GM12878 (cell line): ENCODE results near the gene MYO3A. TPM values are rescaled to one million over a fixed set of nuclear protein-coding genes. Genes with fewer than 3 reads are reported as not detected.

Experiments used
- ATAC-seq: fragments of 200-7000 bp; cut with Tn5 transposase; 3 replicates; pipeline ENCODE4 v1.9.1; 2020; ENCODE audit warnings: mild to moderate bottlenecking, moderate library complexity
- BruUV-seq: library from RNA; stranded (reverse); fragments of 400-500 nt; replicated peaks from 2 replicates; lab custom pipeline; 2021; lab: Mats Ljungman, UMichigan
- CTCF ChIA-PET: fragments of 300-600 bp; sonication (Branson Sonifier 250); formaldehyde crosslinking; extraction: SDS; loops from one replicate; lab custom pipeline; 2021; ENCODE audit warnings: inconsistent platforms; lab: Yijun Ruan, JAX
- POLR2A ChIA-PET: fragments of 350-600 bp; formaldehyde crosslinking; extraction: SDS; loops from one replicate; lab custom pipeline; 2021; ENCODE audit warnings: inconsistent platforms; lab: Charles Lee
- RAD21 ChIA-PET: fragments of 300-600 bp; sonication (Branson Sonifier 250); formaldehyde crosslinking; loops from one replicate; lab custom pipeline; 2023; ENCODE audit warnings: antibody characterized with exemption; ENCODE audit not compliant: unreplicated experiment; lab: Charles Lee
- SMC1A ChIA-PET: fragments of 300-600 bp; sonication (Branson Sonifier 250); formaldehyde crosslinking; loops from one replicate; lab custom pipeline; 2023; ENCODE audit not compliant: unreplicated experiment, uncharacterized antibody; lab: Charles Lee
- DNase-seq: peaks from one replicate; pipeline ENCODE4 v3.0.0-alpha.2; 2011; ENCODE audit warnings: low read depth, low spot score
- FAIRE-seq: peaks from 3 replicates; lab custom pipeline; 2011; peaks lifted over from hg19 to GRCh38; lab: Jason Lieb, UNC
- H2AFZ ChIP-seq: 2 replicates; pipeline ENCODE4 v1.6.0; 2011; ENCODE audit warnings: low read depth, low read length, control low read depth; ENCODE audit not compliant: control insufficient read depth
- H3K27ac ChIP-seq: 2 replicates; pipeline ENCODE4 v1.5.1; 2011; ENCODE audit warnings: control low read depth; ENCODE audit not compliant: control insufficient read depth, insufficient read depth
- H3K27me3 ChIP-seq, 2 experiments: replicated peaks in 1 of 2; 2 replicates each; pipeline versions ENCODE4 v1.6.0 to v1.6.1; 2011; ENCODE audit warnings: low read length in 1 of 2; ENCODE audit not compliant: control insufficient read depth in 2 of 2, insufficient read depth in 2 of 2
- H3K36me3 ChIP-seq, 2 experiments: 2 replicates each; pipeline ENCODE4 v1.5.1; 2011; ENCODE audit warnings: low read length in 1 of 2; ENCODE audit not compliant: control insufficient read depth in 2 of 2, insufficient read depth in 2 of 2
- H3K4me1 ChIP-seq: 2 replicates; pipeline ENCODE4 v1.6.1; 2011; ENCODE audit warnings: mild to moderate bottlenecking, low read length, moderate library complexity, mixed read lengths; ENCODE audit not compliant: control insufficient read depth, insufficient read depth
- H3K4me2 ChIP-seq: 2 replicates; pipeline ENCODE4 v1.6.0; 2011; ENCODE audit warnings: control low read depth; ENCODE audit not compliant: control insufficient read depth, insufficient read depth
- H3K4me3 ChIP-seq: fragments of 200-600 bp; sonication (generic); 2 replicates; pipeline ENCODE4 v1.5.1; 2016
- H3K79me2 ChIP-seq: 2 replicates; pipeline ENCODE4 v1.6.0; 2011; ENCODE audit warnings: low read length; ENCODE audit not compliant: control insufficient read depth, insufficient read depth
- H3K9ac ChIP-seq: 2 replicates; pipeline ENCODE4 v1.8.0; 2011; ENCODE audit warnings: low read length, control low read depth, mixed read lengths; ENCODE audit not compliant: control insufficient read depth, insufficient read depth
- H3K9me3 ChIP-seq: replicated peaks from 3 replicates; pipeline ENCODE4 v1.5.1; 2011; ENCODE audit warnings: mild to moderate bottlenecking, low read length; ENCODE audit not compliant: control insufficient read depth, insufficient read depth
- H4K20me1 ChIP-seq: 2 replicates; pipeline ENCODE4 v1.6.0; 2011; ENCODE audit not compliant: control insufficient read depth, insufficient read depth
- ASH2L ChIP-seq: fragments of 300-600, 200-600 bp; sonication (generic); IDR thresholded peaks from 2 replicates; pipeline ENCODE4 v1.6.1; 2017; ENCODE audit warnings: low read depth, mild to moderate bottlenecking, borderline replicate concordance
- ATF2 ChIP-seq: IDR thresholded peaks from 2 replicates; pipeline ENCODE4 v1.6.1; 2012; ENCODE audit warnings: low read length, inconsistent platforms
- FOS ChIP-seq: IDR thresholded peaks from 3 replicates; pipeline ENCODE4 v1.6.1; 2011; ENCODE audit warnings: borderline replicate concordance; ENCODE audit not compliant: insufficient read length; ENCODE audit errors: extremely low read depth
- FOXM1 ChIP-seq: IDR thresholded peaks from 2 replicates; pipeline ENCODE4 v1.6.1; 2012; ENCODE audit warnings: low read depth, mild to moderate bottlenecking, inconsistent platforms, low read length, moderate library complexity
- KDM1A ChIP-seq: fragments of 200-600 bp; sonication (generic); IDR thresholded peaks from 2 replicates; pipeline ENCODE4 v1.6.1; 2016; ENCODE audit warnings: borderline replicate concordance
- MTA2 ChIP-seq: fragments of 450-650 bp; IDR thresholded peaks from 2 replicates; pipeline ENCODE4 v1.6.1; 2016; ENCODE audit warnings: low read depth, mild to moderate bottlenecking, moderate library complexity
- PKNOX1 ChIP-seq: fragments of 450-650 bp; IDR thresholded peaks from 2 replicates; pipeline ENCODE4 v1.6.1; 2016; ENCODE audit warnings: mild to moderate bottlenecking
- PRDM15 ChIP-seq: fragments of 450-650 bp; formaldehyde crosslinking; IDR thresholded peaks from 2 replicates; pipeline ENCODE4 v1.4.0; 2020; ENCODE audit warnings: mild to moderate bottlenecking, moderate library complexity
- RAD51 ChIP-seq: fragments of 450-650 bp; IDR thresholded peaks from 2 replicates; pipeline ENCODE4 v1.6.1; 2016; ENCODE audit warnings: moderate library complexity, mild to moderate bottlenecking, inconsistent platforms
- SMC3 ChIP-seq: IDR thresholded peaks from 2 replicates; pipeline ENCODE4 v1.6.1; 2011; ENCODE audit warnings: low read length, improper control_type of control experiment, borderline replicate concordance
- SREBF2 ChIP-seq: IDR thresholded peaks from 2 replicates; pipeline ENCODE4 v1.6.1; 2012; ENCODE audit warnings: mild to moderate bottlenecking, low read length
- SUPT20H ChIP-seq: IDR thresholded peaks from 2 replicates; pipeline ENCODE4 v1.6.1; 2011; ENCODE audit warnings: low read depth, mild to moderate bottlenecking, low read length, moderate library complexity, borderline replicate concordance; ENCODE audit not compliant: control insufficient read depth
- TAF1 ChIP-seq: IDR thresholded peaks from 2 replicates; pipeline ENCODE4 v1.6.1; 2011; ENCODE audit warnings: mild to moderate bottlenecking, low read depth, low read length, borderline replicate concordance
- ZBED1 ChIP-seq: IDR thresholded peaks from 2 replicates; pipeline ENCODE4 v1.6.1; 2016; ENCODE audit warnings: borderline replicate concordance
- ZBTB40 ChIP-seq: fragments of 450-650 bp; IDR thresholded peaks from 2 replicates; pipeline ENCODE4 v1.6.1; 2016; ENCODE audit warnings: mild to moderate bottlenecking, moderate library complexity, borderline replicate concordance
- ZNF274 ChIP-seq: IDR thresholded peaks from one replicate; pipeline ENCODE4 v1.8.0; 2011; ENCODE audit not compliant: insufficient read length, insufficient read depth
- in situ Hi-C: fragments of 300-500 bp; cut with MboI; formaldehyde crosslinking; loops from 9 replicates; pipeline ENCODE4 v1.14.3; 2018; ENCODE audit warnings: mixed read lengths
- intact Hi-C: fragments of 100-400 bp; cut with micrococcal nuclease; formaldehyde crosslinking; loops from one replicate; pipeline ENCODE4 v1.14.2; 2022; ENCODE audit not compliant: unreplicated experiment
- polyA plus RNA-seq, 11 experiments: library from polyadenylated mRNA; depleted of rRNA in 4 of 11; unstranded in 6 of 11; stranded (reverse) in 5 of 11; fragments of >200 nt; fragmentation: Nextera tagmentation in 4 of 11; fragmentation: Illumina TruSeq in 1 of 11; extraction: Ambion mirVana in 4 of 11; extraction: Trizol in 1 of 11; gene quantifications; 1 replicate in 1 of 11; 2 replicates in 10 of 11; pipeline versions ENCODE4 v1.2.1 to v1.2.3, GENCODE V29; 2011 to 2016; ENCODE audit warnings: inconsistent platforms in 2 of 11, missing spikeins in 2 of 11, low read depth in 1 of 11
- total RNA-seq, 4 experiments: library from RNA; depleted of rRNA in 3 of 4; stranded (reverse); fragments of >200 nt in 3 of 4; fragmentation: Illumina TruSeq in 1 of 4; extraction: Trizol in 1 of 4; gene quantifications; 2 replicates each; pipeline versions ENCODE4 v1.2.1 to v1.2.3, GENCODE V29; 2013 to 2021

Gene MYO3A
- total and polyA plus RNA-seq, 10 of the 15 experiments (the other 5 are each of a cell fraction or from before 2014, with no cell fraction given) = not detected

GRCh38 chr10:26064106-26064505 is 130.1 kb downstream of the MYO3A start:
- SMC1A ChIA-PET = no interaction called here
- no peak for FAIRE-seq
- no peak for TF ChIP-seq ATF2
- no peak for TF ChIP-seq KDM1A
- TF ChIP-seq ASH2L = no peak
- TF ChIP-seq MTA2 = no peak
- no peak for TF ChIP-seq ZNF274
- TF ChIP-seq PRDM15 (CRISPR knock-in tag) = no peak
- no peak for TF ChIP-seq TAF1
- TF ChIP-seq ZBTB40 = no peak
- TF ChIP-seq SUPT20H = no peak
- no peak for TF ChIP-seq PKNOX1
- TF ChIP-seq FOXM1 = no peak
- TF ChIP-seq ZBED1 = no peak
- no peak for TF ChIP-seq SREBF2
- no peak for TF ChIP-seq FOS
- no peak for TF ChIP-seq SMC3
- TF ChIP-seq RAD51 = no peak

More at GRCh38 chr10:26064106-26064505, 130.1 kb downstream of the MYO3A start:
- in situ Hi-C loops (no loop called here), intact Hi-C loops (no loop called here)
- ChIA-PET RAD21 (no interaction called here), CTCF (no interaction called here), POLR2A (no interaction called here)
- no peak overlapping the region for H3K27ac ChIP-seq
- no peak overlapping the region for H3K9ac ChIP-seq
- H3K4me1 ChIP-seq = no peaks in the 10 kb centered on the region
- ATAC-seq (no peak), DNase-seq (no peak)
- no TSS peak for BruUV-seq
- H3K79me2 ChIP-seq = no peaks in the 10 kb centered on the region
- no peaks in the 10 kb centered on the region for H3K9me3 ChIP-seq
- H3K27me3 ChIP-seq = no peaks in the 10 kb centered on the region
- H3K36me3 ChIP-seq = no peaks in the 10 kb centered on the region
- no peaks in the 10 kb centered on the region for H4K20me1 ChIP-seq
- H3K4me2 ChIP-seq = no peak overlapping the region
- no peak overlapping the region for H3K4me3 ChIP-seq
- no peak overlapping the region for H2AFZ ChIP-seq
